B cell (primary cell): ENCODE results near the gene LIN37.

Experiments
- CTCF ChIP-seq: fragments of 200-600 bp; IDR thresholded peaks from one replicate; pipeline ENCODE4 v1.8.0; 2022; ENCODE audit warnings: antibody characterized with exemption, mild to moderate bottlenecking
- EZH2 ChIP-seq: IDR thresholded peaks from 2 replicates; pipeline ENCODE4 v1.6.1; 2012; ENCODE audit warnings: borderline replicate concordance, low read depth, mild to moderate bottlenecking, moderate library complexity, low read length; ENCODE audit not compliant: insufficient read depth, poor library complexity, severe bottlenecking

GRCh38 chr19:35777086-35777841, 28.9 kb downstream of the LIN37 start:
- no peak for TF ChIP-seq CTCF
- TF ChIP-seq EZH2 = no peak
